Adipose tissue (tissue), 3 donors: Measurements from ENCODE around the gene EPAS1. TPM values are rescaled to one million over a fixed set of nuclear protein-coding genes. Genes with fewer than 3 reads are reported as not detected.
A peak's percentile ranks its signal among the peaks of the same experiment; 100 is the strongest.

ENCODE experiments used
- H3K27ac ChIP-seq: one replicate; pipeline ENCODE4 v1.5.1; 2013; ENCODE audit warnings: low read depth, low read length
- WGBS, 3 donors: extraction: QIAGEN DNeasy Blood & Tissue Kit; methylation state at CpG; one replicate each; pipeline ENCODE4 v1.1.7; 2013; 5-methylcytosine and 5-hydroxymethylcytosine counted together
- polyA plus RNA-seq, 3 donors: library from polyadenylated mRNA; stranded (reverse); fragments of 200-250 nt; gene quantifications; one replicate each; pipeline ENCODE4 v1.2.3, GENCODE V29; 2013
- donor health status: healthy with polysubstance abuse.
- donor health status: Bipolar disorder and iron deficiency.
- donor health status: healthy.

EPAS1 gene
- polyA plus RNA-seq, 3 donors = 48.1 to 314 (median 202) TPM

GRCh38 chr2:46311651-46312223 is 14.5 kb downstream of the EPAS1 start:
- H3K27ac ChIP-seq = no peak overlapping the region
- WGBS, 3 donors = 37 to 60% (median 49%) methylated on average over 6 of the region's 6 CpGs

GRCh38 chr2:46313063-46313462 is 15.9 kb downstream of the EPAS1 start:
- WGBS, 3 donors = 74 to 89% (median 86%) methylated on average over 3 of the region's 3 CpGs
- H3K27ac ChIP-seq = no peak overlapping the region

GRCh38 chr2:46314065-46314835 is 17.0 kb downstream of the EPAS1 start:
- WGBS, 3 donors = 60 to 76% (median 74%) methylated on average over 11 of the region's 11 CpGs
- peak overlapping the region; percentile 78 for H3K27ac ChIP-seq

GRCh38 chr2:46315103-46315890 is 18.1 kb downstream of the EPAS1 start:
- WGBS, 3 donors = 5 to 31% (median 22%) methylated on average over 11 of the region's 11 CpGs
- no peak overlapping the region for H3K27ac ChIP-seq

GRCh38 chr2:46317094-46317486 is 19.9 kb downstream of the EPAS1 start:
- no peak overlapping the region for H3K27ac ChIP-seq
- 73 to 79% (median 75%) methylated on average over 3 of the region's 3 CpGs for WGBS, 3 donors

- WGBS, 3 donors = 82 to 91% (median 84%) methylated on average over 3 of the region's 3 CpGs
- H3K27ac ChIP-seq = no peak overlapping the region
Observed at GRCh38 chr2:46318579-46319460, 21.6 kb downstream of the EPAS1 start.

GRCh38 chr2:46319711-46320110 is 22.5 kb downstream of the EPAS1 start:
- WGBS, 3 donors = 39 to 60% (median 42%) methylated on average over 5 of the region's 5 CpGs
- H3K27ac ChIP-seq = no peak overlapping the region

- 23 to 49% (median 43%) methylated on average over 8 of the region's 8 CpGs for WGBS, 3 donors
Observed at GRCh38 chr2:46320141-46320567, 22.9 kb downstream of the EPAS1 start.

GRCh38 chr2:46323730-46324129 is 26.5 kb downstream of the EPAS1 start:
- H3K27ac ChIP-seq = no peak overlapping the region
- 60 to 80% (median 74%) methylated on average over 4 of the region's 4 CpGs for WGBS, 3 donors

More at GRCh38 chr2:46320141-46320567, 22.9 kb downstream of the EPAS1 start:
- H3K27ac ChIP-seq = no peak overlapping the region

- 85 to 88% (median 88%) methylated on average over 6 of the region's 6 CpGs for WGBS, 3 donors
- no peak overlapping the region for H3K27ac ChIP-seq
Observed at GRCh38 chr2:46325182-46325928, 28.1 kb downstream of the EPAS1 start.

GRCh38 chr2:46326231-46326980 is 29.2 kb downstream of the EPAS1 start:
- no peak overlapping the region for H3K27ac ChIP-seq
- 49 to 63% (median 52%) methylated on average over 8 of the region's 8 CpGs for WGBS, 3 donors

GRCh38 chr2:46327627-46328026 is 30.4 kb downstream of the EPAS1 start:
- 92 to 95% (median 95%) methylated on average over 4 of the region's 4 CpGs for WGBS, 3 donors
- no peak overlapping the region for H3K27ac ChIP-seq

- WGBS, 3 donors = 74 to 83% (median 80%) methylated on average over 1 of the region's 1 CpG
- no peak overlapping the region for H3K27ac ChIP-seq
Observed at GRCh38 chr2:46328291-46328690, 31.1 kb downstream of the EPAS1 start.

- H3K27ac ChIP-seq = no peak overlapping the region
- 93 to 97% (median 95%) methylated on average over 1 of the region's 1 CpG for WGBS, 3 donors
Observed at GRCh38 chr2:46328829-46329228, 31.6 kb downstream of the EPAS1 start.

- no peak overlapping the region for H3K27ac ChIP-seq
- 84 to 93% (median 91%) methylated on average over 13 of the region's 13 CpGs for WGBS, 3 donors
Observed at GRCh38 chr2:46329340-46329739, 32.1 kb downstream of the EPAS1 start.

GRCh38 chr2:46329803-46330775 is 32.9 kb downstream of the EPAS1 start:
- WGBS, 3 donors = 33 to 67% (median 62%) methylated on average over 7 of the region's 7 CpGs
- no peak overlapping the region for H3K27ac ChIP-seq
